H1 (cell line): ENCODE results near the gene IGLL1. TPM values are rescaled to one million over a fixed set of nuclear protein-coding genes. Genes with fewer than 3 reads are reported as not detected.

Experiments used
- CBX8 ChIP-seq: fragments of 300-800, 300-1000 bp; sonication (generic); IDR thresholded peaks from 2 replicates; pipeline ENCODE4 v1.7.1; 2016; ENCODE audit warnings: low read depth, low read length, borderline replicate concordance
- CHD2 ChIP-seq: IDR thresholded peaks from 2 replicates; pipeline ENCODE4 v1.6.1; 2012; ENCODE audit warnings: low read length, improper control_type of control experiment
- PHF8 ChIP-seq: fragments of 200-600 bp; sonication (generic); conservative IDR thresholded peaks from 2 replicates; pipeline ENCODE4 v1.7.1; 2012; ENCODE audit warnings: low read depth, mild to moderate bottlenecking, inconsistent platforms, low read length, moderate library complexity
- TAF1 ChIP-seq: IDR thresholded peaks from 2 replicates; pipeline ENCODE4 v1.6.1; 2011; ENCODE audit warnings: mild to moderate bottlenecking, low read depth, low read length
- polyA plus RNA-seq, 7 experiments: library from polyadenylated mRNA; depleted of rRNA in 3 of 7; stranded (reverse) in 5 of 7; unstranded in 2 of 7; fragments of >200 nt in 5 of 7; fragments of 200-250 nt in 2 of 7; gene quantifications; 1 replicate in 5 of 7; 2 replicates in 1 of 7; 4 replicates in 1 of 7; pipeline versions ENCODE4 v1.2.1 to v1.2.3, GENCODE V29; 2011 to 2013; ENCODE audit warnings: missing spikeins in 2 of 7, mixed read lengths in 2 of 7
- total RNA-seq: library from RNA; stranded (reverse); fragmentation: NEBNext Ultra II Directional; extraction: Animal tissue kit (Norgen Biotek cat#: 25700); gene quantifications from 2 replicates; pipeline ENCODE4 v1.2.1, GENCODE V29; 2021
- TF ChIP-seq, protein P1 (sequence below): fragments of 300-600 bp; sonication (generic); IDR thresholded peaks from 2 replicates; pipeline ENCODE4 v1.7.1; 2012; ENCODE audit warnings: low read length, moderate library complexity, mild to moderate bottlenecking, inconsistent platforms; ENCODE audit not compliant: insufficient replicate concordance

IGLL1 gene
- total and polyA plus RNA-seq, 2 of the 8 experiments (the other 6 are each of a cell fraction or from before 2014, with no cell fraction given), result not detected

DNA sequence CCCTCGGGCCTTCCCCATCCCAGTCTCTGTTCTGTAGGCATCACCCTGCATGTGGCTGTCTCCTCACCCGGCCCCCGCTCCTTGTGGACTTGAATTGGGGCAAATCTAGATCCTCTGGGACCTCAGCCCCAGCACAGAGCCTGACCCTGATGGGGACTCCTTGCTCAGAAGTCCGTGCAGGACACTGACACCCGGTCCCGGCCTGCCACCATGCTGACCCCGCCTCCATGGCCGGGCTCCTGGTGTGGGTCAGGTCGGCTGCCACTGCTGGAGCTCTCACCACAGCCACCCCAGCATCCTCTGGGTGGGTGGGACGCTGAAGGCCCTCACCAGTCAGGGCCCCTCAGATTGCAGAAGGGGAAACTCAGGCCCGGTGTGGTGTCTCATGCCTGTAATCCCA is 1.8 kb downstream of the IGLL1 start (continued):
- TF ChIP-seq, protein P1, sequence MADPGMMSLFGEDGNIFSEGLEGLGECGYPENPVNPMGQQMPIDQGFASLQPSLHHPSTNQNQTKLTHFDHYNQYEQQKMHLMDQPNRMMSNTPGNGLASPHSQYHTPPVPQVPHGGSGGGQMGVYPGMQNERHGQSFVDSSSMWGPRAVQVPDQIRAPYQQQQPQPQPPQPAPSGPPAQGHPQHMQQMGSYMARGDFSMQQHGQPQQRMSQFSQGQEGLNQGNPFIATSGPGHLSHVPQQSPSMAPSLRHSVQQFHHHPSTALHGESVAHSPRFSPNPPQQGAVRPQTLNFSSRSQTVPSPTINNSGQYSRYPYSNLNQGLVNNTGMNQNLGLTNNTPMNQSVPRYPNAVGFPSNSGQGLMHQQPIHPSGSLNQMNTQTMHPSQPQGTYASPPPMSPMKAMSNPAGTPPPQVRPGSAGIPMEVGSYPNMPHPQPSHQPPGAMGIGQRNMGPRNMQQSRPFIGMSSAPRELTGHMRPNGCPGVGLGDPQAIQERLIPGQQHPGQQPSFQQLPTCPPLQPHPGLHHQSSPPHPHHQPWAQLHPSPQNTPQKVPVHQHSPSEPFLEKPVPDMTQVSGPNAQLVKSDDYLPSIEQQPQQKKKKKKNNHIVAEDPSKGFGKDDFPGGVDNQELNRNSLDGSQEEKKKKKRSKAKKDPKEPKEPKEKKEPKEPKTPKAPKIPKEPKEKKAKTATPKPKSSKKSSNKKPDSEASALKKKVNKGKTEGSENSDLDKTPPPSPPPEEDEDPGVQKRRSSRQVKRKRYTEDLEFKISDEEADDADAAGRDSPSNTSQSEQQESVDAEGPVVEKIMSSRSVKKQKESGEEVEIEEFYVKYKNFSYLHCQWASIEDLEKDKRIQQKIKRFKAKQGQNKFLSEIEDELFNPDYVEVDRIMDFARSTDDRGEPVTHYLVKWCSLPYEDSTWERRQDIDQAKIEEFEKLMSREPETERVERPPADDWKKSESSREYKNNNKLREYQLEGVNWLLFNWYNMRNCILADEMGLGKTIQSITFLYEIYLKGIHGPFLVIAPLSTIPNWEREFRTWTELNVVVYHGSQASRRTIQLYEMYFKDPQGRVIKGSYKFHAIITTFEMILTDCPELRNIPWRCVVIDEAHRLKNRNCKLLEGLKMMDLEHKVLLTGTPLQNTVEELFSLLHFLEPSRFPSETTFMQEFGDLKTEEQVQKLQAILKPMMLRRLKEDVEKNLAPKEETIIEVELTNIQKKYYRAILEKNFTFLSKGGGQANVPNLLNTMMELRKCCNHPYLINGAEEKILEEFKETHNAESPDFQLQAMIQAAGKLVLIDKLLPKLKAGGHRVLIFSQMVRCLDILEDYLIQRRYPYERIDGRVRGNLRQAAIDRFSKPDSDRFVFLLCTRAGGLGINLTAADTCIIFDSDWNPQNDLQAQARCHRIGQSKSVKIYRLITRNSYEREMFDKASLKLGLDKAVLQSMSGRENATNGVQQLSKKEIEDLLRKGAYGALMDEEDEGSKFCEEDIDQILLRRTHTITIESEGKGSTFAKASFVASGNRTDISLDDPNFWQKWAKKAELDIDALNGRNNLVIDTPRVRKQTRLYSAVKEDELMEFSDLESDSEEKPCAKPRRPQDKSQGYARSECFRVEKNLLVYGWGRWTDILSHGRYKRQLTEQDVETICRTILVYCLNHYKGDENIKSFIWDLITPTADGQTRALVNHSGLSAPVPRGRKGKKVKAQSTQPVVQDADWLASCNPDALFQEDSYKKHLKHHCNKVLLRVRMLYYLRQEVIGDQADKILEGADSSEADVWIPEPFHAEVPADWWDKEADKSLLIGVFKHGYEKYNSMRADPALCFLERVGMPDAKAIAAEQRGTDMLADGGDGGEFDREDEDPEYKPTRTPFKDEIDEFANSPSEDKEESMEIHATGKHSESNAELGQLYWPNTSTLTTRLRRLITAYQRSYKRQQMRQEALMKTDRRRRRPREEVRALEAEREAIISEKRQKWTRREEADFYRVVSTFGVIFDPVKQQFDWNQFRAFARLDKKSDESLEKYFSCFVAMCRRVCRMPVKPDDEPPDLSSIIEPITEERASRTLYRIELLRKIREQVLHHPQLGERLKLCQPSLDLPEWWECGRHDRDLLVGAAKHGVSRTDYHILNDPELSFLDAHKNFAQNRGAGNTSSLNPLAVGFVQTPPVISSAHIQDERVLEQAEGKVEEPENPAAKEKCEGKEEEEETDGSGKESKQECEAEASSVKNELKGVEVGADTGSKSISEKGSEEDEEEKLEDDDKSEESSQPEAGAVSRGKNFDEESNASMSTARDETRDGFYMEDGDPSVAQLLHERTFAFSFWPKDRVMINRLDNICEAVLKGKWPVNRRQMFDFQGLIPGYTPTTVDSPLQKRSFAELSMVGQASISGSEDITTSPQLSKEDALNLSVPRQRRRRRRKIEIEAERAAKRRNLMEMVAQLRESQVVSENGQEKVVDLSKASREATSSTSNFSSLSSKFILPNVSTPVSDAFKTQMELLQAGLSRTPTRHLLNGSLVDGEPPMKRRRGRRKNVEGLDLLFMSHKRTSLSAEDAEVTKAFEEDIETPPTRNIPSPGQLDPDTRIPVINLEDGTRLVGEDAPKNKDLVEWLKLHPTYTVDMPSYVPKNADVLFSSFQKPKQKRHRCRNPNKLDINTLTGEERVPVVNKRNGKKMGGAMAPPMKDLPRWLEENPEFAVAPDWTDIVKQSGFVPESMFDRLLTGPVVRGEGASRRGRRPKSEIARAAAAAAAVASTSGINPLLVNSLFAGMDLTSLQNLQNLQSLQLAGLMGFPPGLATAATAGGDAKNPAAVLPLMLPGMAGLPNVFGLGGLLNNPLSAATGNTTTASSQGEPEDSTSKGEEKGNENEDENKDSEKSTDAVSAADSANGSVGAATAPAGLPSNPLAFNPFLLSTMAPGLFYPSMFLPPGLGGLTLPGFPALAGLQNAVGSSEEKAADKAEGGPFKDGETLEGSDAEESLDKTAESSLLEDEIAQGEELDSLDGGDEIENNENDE, result no peak
- no peak for TF ChIP-seq PHF8
- no peak for TF ChIP-seq CHD2
- no peak for TF ChIP-seq CBX8
- TF ChIP-seq TAF1, result no peak
- TF ChIP-seq, all 59 proteins: peak for 0
